Measurements from ENCODE around the gene ESD.

DNA sequence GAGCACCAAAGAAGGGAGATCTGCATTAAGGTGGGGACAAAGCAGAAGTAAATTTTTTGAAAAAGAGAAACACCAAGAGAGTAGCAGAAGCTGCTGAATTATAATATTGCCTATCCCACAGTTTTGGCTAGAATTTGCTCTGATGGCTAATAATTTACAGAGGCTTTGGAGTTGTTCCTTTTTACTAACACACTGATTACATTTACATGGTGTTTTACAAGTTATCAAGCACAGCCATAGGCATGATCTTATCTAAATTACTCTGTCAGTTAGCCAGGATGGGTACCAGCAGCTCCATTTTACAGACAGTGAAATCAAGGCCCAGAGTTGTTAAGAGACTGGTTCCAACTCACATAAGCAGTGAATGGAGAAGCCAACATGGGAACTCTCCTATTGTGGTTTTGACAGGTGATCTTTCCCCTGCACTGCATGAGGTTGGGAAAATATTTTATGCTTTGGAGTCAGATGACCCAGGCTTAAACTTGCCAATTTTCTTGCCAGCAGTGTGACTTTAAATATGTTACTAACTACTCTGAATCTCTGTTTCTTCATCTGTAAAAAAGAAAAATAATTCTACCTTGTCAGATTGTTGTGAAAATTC, 33.5 kb upstream of the ESD start:
- TF ChIP-seq, protein P1, sequence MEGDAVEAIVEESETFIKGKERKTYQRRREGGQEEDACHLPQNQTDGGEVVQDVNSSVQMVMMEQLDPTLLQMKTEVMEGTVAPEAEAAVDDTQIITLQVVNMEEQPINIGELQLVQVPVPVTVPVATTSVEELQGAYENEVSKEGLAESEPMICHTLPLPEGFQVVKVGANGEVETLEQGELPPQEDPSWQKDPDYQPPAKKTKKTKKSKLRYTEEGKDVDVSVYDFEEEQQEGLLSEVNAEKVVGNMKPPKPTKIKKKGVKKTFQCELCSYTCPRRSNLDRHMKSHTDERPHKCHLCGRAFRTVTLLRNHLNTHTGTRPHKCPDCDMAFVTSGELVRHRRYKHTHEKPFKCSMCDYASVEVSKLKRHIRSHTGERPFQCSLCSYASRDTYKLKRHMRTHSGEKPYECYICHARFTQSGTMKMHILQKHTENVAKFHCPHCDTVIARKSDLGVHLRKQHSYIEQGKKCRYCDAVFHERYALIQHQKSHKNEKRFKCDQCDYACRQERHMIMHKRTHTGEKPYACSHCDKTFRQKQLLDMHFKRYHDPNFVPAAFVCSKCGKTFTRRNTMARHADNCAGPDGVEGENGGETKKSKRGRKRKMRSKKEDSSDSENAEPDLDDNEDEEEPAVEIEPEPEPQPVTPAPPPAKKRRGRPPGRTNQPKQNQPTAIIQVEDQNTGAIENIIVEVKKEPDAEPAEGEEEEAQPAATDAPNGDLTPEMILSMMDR (IDR thresholded peaks at IDR 0.05), result no peak
- TF ChIP-seq POLR2A (IDR thresholded peaks at IDR 0.05) (no peak), POLR2AphosphoS5 (IDR thresholded peaks at IDR 0.05) (no peak)
